CD4-positive, CD25-positive, alpha-beta regulatory T cell (primary cell): ENCODE data around the gene TPTE. TPM values are rescaled to one million over a fixed set of nuclear protein-coding genes. Genes with fewer than 3 reads are reported as not detected.
"Not testable (repeated sequence)": the region's sequence is repeated elsewhere in the genome, so short reads cannot be mapped to it uniquely, and the experiment has no call there.

Experiments
- ATAC-seq, 2 donors: fragments of 150-1000 bp; cut with Tn5 transposase; one replicate each; pipeline ENCODE4 v1.10.0; 2021; ENCODE audit warnings: low read depth in 2 of 2, moderate number of reproducible peaks in 2 of 2, moderate library complexity in 1 of 2
- DNase-seq, 3 donors: peaks; one replicate each; pipeline versions ENCODE4 v3.0.0 to v3.0.0-alpha.2; 2012 to 2022; ENCODE audit warnings: mixed read lengths in 1 of 3
- H3K27ac ChIP-seq: one replicate; pipeline ENCODE4 v1.7.0; 2013; ENCODE audit warnings: mild to moderate bottlenecking, low read length; ENCODE audit not compliant: insufficient read depth, poor library complexity, severe bottlenecking
- H3K27me3 ChIP-seq: one replicate; pipeline ENCODE4 v1.7.0; 2013; ENCODE audit warnings: low read length; ENCODE audit not compliant: control insufficient read depth, insufficient read depth
- H3K36me3 ChIP-seq: one replicate; pipeline ENCODE4 v1.7.0; 2013; ENCODE audit warnings: mild to moderate bottlenecking, low read length, moderate library complexity; ENCODE audit not compliant: control insufficient read depth, insufficient read depth
- H3K4me1 ChIP-seq: 2 replicates; pipeline ENCODE4 v1.7.0; 2013; ENCODE audit warnings: mild to moderate bottlenecking, low read length; ENCODE audit not compliant: insufficient read depth, control insufficient read depth, poor library complexity, severe bottlenecking
- H3K4me3 ChIP-seq: one replicate; pipeline ENCODE4 v1.7.0; 2013; ENCODE audit warnings: low read depth, mild to moderate bottlenecking, low read length, moderate library complexity
- H3K9me3 ChIP-seq, 2 experiments: 1 replicate in 1 of 2; 2 replicates in 1 of 2; pipeline ENCODE4 v1.7.0; 2013; ENCODE audit warnings: low read length in 2 of 2, mild to moderate bottlenecking in 1 of 2, moderate library complexity in 1 of 2; ENCODE audit not compliant: control insufficient read depth in 2 of 2
- H3K27ac Mint-ChIP-seq, 3 donors: one replicate each; pipeline ENCODE4 v1.8.0; 2020 to 2022; ENCODE audit warnings: mild to moderate bottlenecking in 3 of 3, mixed read lengths in 3 of 3, moderate library complexity in 2 of 3
- H3K27me3 Mint-ChIP-seq: one replicate; pipeline ENCODE4 v1.8.0; 2022; ENCODE audit warnings: mild to moderate bottlenecking, mixed read lengths
- H3K36me3 Mint-ChIP-seq: one replicate; pipeline ENCODE4 v1.8.0; 2020; ENCODE audit warnings: mixed read lengths
- H3K4me1 Mint-ChIP-seq, 4 donors: one replicate each; pipeline ENCODE4 v1.8.0; 2020 to 2022; ENCODE audit warnings: mixed read lengths in 4 of 4, mild to moderate bottlenecking in 1 of 4
- H3K4me3 Mint-ChIP-seq, 4 donors: one replicate each; pipeline ENCODE4 v1.8.0; 2020 to 2022; ENCODE audit warnings: mild to moderate bottlenecking in 4 of 4, mixed read lengths in 4 of 4, moderate library complexity in 3 of 4
- H3K9me3 Mint-ChIP-seq, 7 donors: one replicate each; pipeline ENCODE4 v1.8.0; 2020 to 2022; ENCODE audit warnings: mixed read lengths in 7 of 7, mild to moderate bottlenecking in 3 of 7, moderate library complexity in 2 of 7
- polyA plus RNA-seq, 4 donors: library from polyadenylated mRNA; unstranded; fragments of 300-500 nt; fragmentation: Illumina TruSeq; gene quantifications; one replicate each; pipeline ENCODE4 v1.2.3, GENCODE V29; 2021
- total RNA-seq: library from RNA; stranded (reverse); gene quantifications from one replicate; pipeline ENCODE4 v1.2.3, GENCODE V29; 2022

TPTE gene
- total and polyA plus RNA-seq, 5 donors from 2014 or later: not detected

- H3K27ac ChIP-seq, H3K4me3 ChIP-seq, DNase-seq, ATAC-seq, H3K36me3 Mint-ChIP-seq, H3K4me1 ChIP-seq, H3K4me1 Mint-ChIP-seq, H3K36me3 ChIP-seq, H3K4me3 Mint-ChIP-seq, H3K27me3 ChIP-seq, H3K27ac Mint-ChIP-seq, H3K27me3 Mint-ChIP-seq: not testable (repeated sequence)
- H3K9me3 ChIP-seq: peaks cover 11 to 56% of the 10 kb centered on the region in 2 experiments
- H3K9me3 Mint-ChIP-seq: peaks cover 0 to 32% (median 12%) of the 10 kb centered on the region in 7 donors
Measured at GRCh38 chr21:10574531-10575310, 53.3 kb downstream of the TPTE start.

DNA sequence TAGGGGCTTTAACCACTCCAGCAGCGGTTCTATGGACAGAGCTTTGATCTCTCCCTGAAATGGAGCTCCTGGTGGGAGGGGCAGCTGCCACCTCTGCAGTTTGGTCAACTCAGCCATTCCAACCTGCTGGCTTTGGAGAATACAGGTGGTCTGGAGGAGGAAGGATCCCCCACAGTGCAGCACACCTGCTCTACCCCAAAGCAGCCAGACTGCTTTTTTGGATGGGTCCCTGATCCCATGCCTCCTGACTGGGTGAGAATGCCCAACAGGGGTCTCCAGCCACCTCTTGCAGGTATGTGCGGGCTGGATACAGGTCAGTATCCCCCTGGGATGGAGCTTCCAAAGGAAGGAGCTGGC is 53.9 kb downstream of the TPTE start:
- H3K9me3 ChIP-seq: peaks cover 11 to 50% of the 10 kb centered on the region in 2 experiments

GRCh38 chr21:10578910-10579309 is 57.5 kb downstream of the TPTE start:
- not testable (repeated sequence) for H3K4me1 ChIP-seq, ATAC-seq, H3K4me1 Mint-ChIP-seq, H3K27ac Mint-ChIP-seq, H3K27me3 Mint-ChIP-seq, H3K27me3 ChIP-seq, H3K36me3 ChIP-seq, H3K27ac ChIP-seq, DNase-seq, H3K4me3 ChIP-seq, H3K4me3 Mint-ChIP-seq, H3K36me3 Mint-ChIP-seq
- peaks cover 0 to 28% (median 12%) of the 10 kb centered on the region in 7 donors for H3K9me3 Mint-ChIP-seq
- peaks cover 14 to 25% of the 10 kb centered on the region in 2 experiments for H3K9me3 ChIP-seq

More for the DNA sequence above, 53.9 kb downstream of the TPTE start:
- H3K27me3 Mint-ChIP-seq: no peaks in the 10 kb centered on the region
- H3K4me1 Mint-ChIP-seq: no peaks in the 10 kb centered on the region
- no peak overlapping the region for H3K27ac ChIP-seq
- no peak overlapping the region for H3K4me3 ChIP-seq
- H3K36me3 Mint-ChIP-seq: no peaks in the 10 kb centered on the region
- no peaks in the 10 kb centered on the region for H3K27me3 ChIP-seq
- ATAC-seq: no peak
- peaks cover 0 to 30% (median 12%) of the 10 kb centered on the region in 7 donors for H3K9me3 Mint-ChIP-seq
- no peak overlapping the region for H3K27ac Mint-ChIP-seq
- H3K4me3 Mint-ChIP-seq: no peak overlapping the region
- no peaks in the 10 kb centered on the region for H3K36me3 ChIP-seq
- no peak for DNase-seq
- H3K4me1 ChIP-seq: no peaks in the 10 kb centered on the region

DNA sequence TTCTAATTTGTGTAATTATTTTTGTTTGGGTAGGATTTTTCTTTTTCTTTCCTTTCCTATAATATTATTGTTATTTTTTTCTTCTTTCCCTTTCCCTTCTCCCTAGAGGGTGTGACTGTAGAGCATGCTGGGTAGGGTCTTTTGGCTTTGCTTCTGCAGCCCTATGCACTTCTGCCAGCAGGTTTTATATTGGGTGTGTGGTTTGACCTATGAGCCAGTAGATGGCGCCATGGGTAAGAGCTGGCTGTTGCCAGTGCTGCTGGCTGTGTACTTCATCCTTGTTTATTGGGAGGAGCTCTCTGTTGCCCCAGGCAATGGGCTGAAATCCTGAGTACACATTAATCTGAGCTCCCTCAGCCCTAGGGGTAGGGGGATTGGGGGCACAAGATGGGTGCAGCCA is 67.7 kb downstream of the TPTE start:
- H3K27ac Mint-ChIP-seq, H3K36me3 ChIP-seq, H3K27me3 ChIP-seq, H3K4me1 ChIP-seq, H3K27me3 Mint-ChIP-seq, H3K4me1 Mint-ChIP-seq, DNase-seq, ATAC-seq, H3K4me3 ChIP-seq, H3K36me3 Mint-ChIP-seq, H3K4me3 Mint-ChIP-seq, H3K27ac ChIP-seq: not testable (repeated sequence)
- peaks cover 2 to 12% (median 6%) of the 10 kb centered on the region in 7 donors for H3K9me3 Mint-ChIP-seq
- peaks cover 3 to 21% of the 10 kb centered on the region in 2 experiments for H3K9me3 ChIP-seq

DNA sequence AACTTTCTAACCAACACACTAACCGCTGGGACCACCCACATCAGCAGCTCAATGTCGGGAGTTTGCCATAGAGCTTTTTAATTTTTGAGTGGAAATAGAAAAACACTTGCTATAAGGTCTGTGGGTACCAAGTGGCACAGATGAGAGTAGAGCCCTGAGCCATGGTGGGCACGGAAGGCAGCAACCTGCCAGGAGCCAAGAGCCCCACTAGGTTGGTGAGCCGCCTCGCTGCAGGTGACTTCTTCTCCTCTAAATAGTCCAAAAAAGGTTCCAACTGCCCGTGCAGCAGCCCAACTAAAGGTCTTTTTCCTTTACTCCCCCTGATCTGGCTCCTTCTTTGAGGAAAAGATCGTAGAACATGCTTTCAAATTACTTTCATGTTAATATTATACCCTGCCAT is 85.7 kb downstream of the TPTE start:
- not testable (repeated sequence) for H3K4me3 ChIP-seq, H3K4me1 ChIP-seq, H3K27me3 ChIP-seq, H3K4me1 Mint-ChIP-seq, H3K27ac ChIP-seq, H3K27me3 Mint-ChIP-seq, H3K4me3 Mint-ChIP-seq, H3K36me3 ChIP-seq, H3K9me3 Mint-ChIP-seq, ATAC-seq, H3K27ac Mint-ChIP-seq, H3K36me3 Mint-ChIP-seq, DNase-seq
- peaks cover 4 to 29% of the 10 kb centered on the region in 2 experiments for H3K9me3 ChIP-seq

GRCh38 chr21:10614285-10614684 is 92.9 kb downstream of the TPTE start:
- H3K4me3 Mint-ChIP-seq, H3K4me1 ChIP-seq, H3K27ac ChIP-seq, ATAC-seq, H3K9me3 Mint-ChIP-seq, H3K4me1 Mint-ChIP-seq, H3K27me3 Mint-ChIP-seq, H3K36me3 ChIP-seq, DNase-seq, H3K27me3 ChIP-seq, H3K36me3 Mint-ChIP-seq, H3K4me3 ChIP-seq, H3K27ac Mint-ChIP-seq: not testable (repeated sequence)
- H3K9me3 ChIP-seq: peaks cover 3 to 16% of the 10 kb centered on the region in 2 experiments

GRCh38 chr21:10616061-10616460 is 94.7 kb downstream of the TPTE start:
- H3K9me3 Mint-ChIP-seq, H3K27ac Mint-ChIP-seq, H3K4me1 Mint-ChIP-seq, H3K4me3 ChIP-seq, H3K36me3 ChIP-seq, H3K4me1 ChIP-seq, H3K27me3 ChIP-seq, ATAC-seq, H3K36me3 Mint-ChIP-seq, H3K4me3 Mint-ChIP-seq, H3K27ac ChIP-seq, DNase-seq, H3K27me3 Mint-ChIP-seq: not testable (repeated sequence)
- H3K9me3 ChIP-seq: peaks cover 3 to 13% of the 10 kb centered on the region in 2 experiments

- Mint-ChIP-seq H3K4me1 (no peaks in the 10 kb centered on the region), H3K36me3 (peaks cover 3% of the 10 kb centered on the region), H3K4me3 (no peak overlapping the region), H3K27me3 (no peaks in the 10 kb centered on the region), H3K9me3 (peaks cover 0 to 10% (median 5%) of the 10 kb centered on the region in 7 donors), H3K27ac (no peak overlapping the region)
- ATAC-seq (no peak), DNase-seq (no peak)
- no peak overlapping the region for H3K4me3 ChIP-seq
- no peaks in the 10 kb centered on the region for H3K27me3 ChIP-seq
- H3K27ac ChIP-seq: no peak overlapping the region
- H3K36me3 ChIP-seq: no peaks in the 10 kb centered on the region
- peaks cover 3 to 13% of the 10 kb centered on the region in 2 experiments for H3K9me3 ChIP-seq
- no peaks in the 10 kb centered on the region for H3K4me1 ChIP-seq
Measured at GRCh38 chr21:10616535-10616934, 95.2 kb downstream of the TPTE start.
